ENCODE data around the gene IMMT.

IMMT gene

GRCh38 chr2:86142436-86143257 is 52.6 kb downstream of the IMMT start:
- DNase-seq (ENCODE audit: low spot score) = no peak

GRCh38 chr2:86140969-86141392 is 54.3 kb downstream of the IMMT start:
- DNase-seq (ENCODE audit: low spot score) = no peak

- no peak for DNase-seq (ENCODE audit: low spot score)
Observed at GRCh38 chr2:86139981-86140380, 55.3 kb downstream of the IMMT start.

- DNase-seq (ENCODE audit: low spot score) = no peak
Observed at GRCh38 chr2:86138736-86139625, 56.3 kb downstream of the IMMT start.

GRCh38 chr2:86136141-86136540 is 59.1 kb downstream of the IMMT start:
- no peak for DNase-seq (ENCODE audit: low spot score)

GRCh38 chr2:86135653-86136052 is 59.6 kb downstream of the IMMT start:
- DNase-seq (ENCODE audit: low spot score) = no peak

- DNase-seq (ENCODE audit: low spot score) = no peak
Observed at GRCh38 chr2:86134709-86135108, 60.6 kb downstream of the IMMT start.

GRCh38 chr2:86124683-86125082 is 70.6 kb downstream of the IMMT start:
- DNase-seq (ENCODE audit: low spot score) = no peak

- DNase-seq (ENCODE audit: low spot score) = no peak
Observed at GRCh38 chr2:86123328-86123925, 71.8 kb downstream of the IMMT start.

- DNase-seq (ENCODE audit: low spot score) = no peak
Observed at GRCh38 chr2:86118130-86118529, 77.1 kb downstream of the IMMT start.

- DNase-seq (ENCODE audit: low spot score) = no peak
Observed at GRCh38 chr2:86107031-86107430, 88.2 kb downstream of the IMMT start.

GRCh38 chr2:86105969-86106945 is 89.0 kb downstream of the IMMT start, which contains the start of gene PTCD3:
PTCD3 (plus strand) TSS chr2:86106235; CDS start chr2:86106248, 13 bp downstream.
- DNase-seq (ENCODE audit: low spot score) = peak; percentile 97

GRCh38 chr2:86105252-86105968 is 89.9 kb downstream of the IMMT start, which contains the start of gene POLR1A:
POLR1A (minus strand) TSS chr2:86105886; CDS start chr2:86105776, 110 bp downstream.
- peak; percentile 90 for DNase-seq (ENCODE audit: low spot score)

- no peak for DNase-seq (ENCODE audit: low spot score)
Observed at GRCh38 chr2:86102157-86102556, 93.1 kb downstream of the IMMT start.

- no peak for DNase-seq (ENCODE audit: low spot score)
Observed at GRCh38 chr2:86097913-86098312, 97.3 kb downstream of the IMMT start.

- no peak for DNase-seq (ENCODE audit: low spot score)
Observed at GRCh38 chr2:86097114-86097896, 98.0 kb downstream of the IMMT start.

GRCh38 chr2:86094229-86094628 is 101.0 kb downstream of the IMMT start:
- no peak for DNase-seq (ENCODE audit: low spot score)
